Endothelial cell of umbilical vein (primary cell): ENCODE results near the gene SDHA.
"Not testable (repeated sequence)": the region's sequence is repeated elsewhere in the genome, so short reads cannot be mapped to it uniquely, and the experiment has no call there.

ENCODE experiments used
- CTCF ChIP-seq, 2 donors: IDR thresholded peaks; 1 replicate in 1 of 2; 2 replicates in 1 of 2; pipeline ENCODE4 v1.5.1; 2011; ENCODE audit warnings: low read length in 2 of 2, mild to moderate bottlenecking in 2 of 2, moderate library complexity in 2 of 2, control low read depth in 1 of 2, inconsistent platforms in 1 of 2, low read depth in 1 of 2; ENCODE audit not compliant: insufficient read depth in 1 of 2; ENCODE audit errors: extremely low read depth in 1 of 2
- EZH2 ChIP-seq: IDR thresholded peaks from 2 replicates; pipeline ENCODE4 v1.6.1; 2012; ENCODE audit warnings: borderline replicate concordance, low read depth, mild to moderate bottlenecking, moderate library complexity, low read length, inconsistent platforms; ENCODE audit not compliant: severe bottlenecking
- FOS ChIP-seq: IDR thresholded peaks from 2 replicates; pipeline ENCODE4 v1.6.1; 2011; ENCODE audit warnings: mild to moderate bottlenecking, low read length, moderate library complexity, borderline replicate concordance; ENCODE audit not compliant: insufficient read depth
- GATA2 ChIP-seq: IDR thresholded peaks from 2 replicates; pipeline ENCODE4 v1.7.0; 2011; ENCODE audit warnings: low read depth, mild to moderate bottlenecking, moderate library complexity, mixed read lengths, low read length; ENCODE audit not compliant: insufficient read length, insufficient read depth
- MAX ChIP-seq: IDR thresholded peaks from 2 replicates; pipeline ENCODE4 v1.6.1; 2011; ENCODE audit not compliant: insufficient read depth, insufficient read length
- MYC ChIP-seq: IDR thresholded peaks from one replicate; pipeline ENCODE4 v1.6.1; 2011; ENCODE audit warnings: mild to moderate bottlenecking, low read depth, low read length
- POLR2A ChIP-seq: IDR thresholded peaks from 2 replicates; pipeline ENCODE4 v1.6.1; 2012; ENCODE audit warnings: low read depth, mild to moderate bottlenecking, control low read depth, low read length
- POLR2AphosphoS5 ChIP-seq: IDR thresholded peaks from 2 replicates; pipeline ENCODE4 v1.6.1; 2012; ENCODE audit warnings: low read depth, mild to moderate bottlenecking, control low read depth, low read length, moderate library complexity; ENCODE audit not compliant: insufficient read depth

GRCh38 chr5:296207-296606 lies 78.1 kb downstream of the SDHA start:
- TF ChIP-seq CTCF (IDR thresholded peaks at IDR 0.05; ENCODE audit: extremely low read depth in 1 of 2, insufficient read depth in 1 of 2, low read depth in 1 of 2, low read length in 2 of 2); POLR2A; MAX; MYC; POLR2AphosphoS5; EZH2; FOS; GATA2: not testable (repeated sequence)
